DOHH2 (cell line): ENCODE measurements around the gene SPOCD1.

Experiments used
- CTCF ChIP-seq: fragments of 200-600 bp; sonication (generic); IDR thresholded peaks from one replicate; pipeline ENCODE4 v1.5.1; 2014; ENCODE audit warnings: antibody characterized with exemption, mild to moderate bottlenecking, low read depth, low read length; ENCODE audit not compliant: poor library complexity, severe bottlenecking
- EZH2phosphoT487 ChIP-seq: fragments of 200-600 bp; sonication (generic); IDR thresholded peaks from 2 replicates; pipeline ENCODE4 v1.6.1; 2017; ENCODE audit warnings: borderline replicate concordance, mild to moderate bottlenecking, antibody characterized with exemption, low read length, moderate library complexity, mixed read lengths

- TF ChIP-seq CTCF: peak; percentile 15
- TF ChIP-seq EZH2phosphoT487: no peak
These were observed 58.6 kb downstream of the SPOCD1 start for GRCh38 chr1:31757204-31757679.
